GM21367 (cell line): ENCODE data around the gene LMO7.
"Not testable (repeated sequence)": the region's sequence is repeated elsewhere in the genome, so short reads cannot be mapped to it uniquely, and the experiment has no call there.

Source experiments
- ATAC-seq: cut with Tn5 transposase; IDR thresholded peaks from one replicate; pipeline ENCODE4 v1.9.1; 2021; ENCODE audit not compliant: unreplicated experiment

Gene LMO7

GRCh38 chr13:75695908-75696307 is 59.8 kb downstream of the LMO7 start:
- ATAC-seq: not testable (repeated sequence)

DNA sequence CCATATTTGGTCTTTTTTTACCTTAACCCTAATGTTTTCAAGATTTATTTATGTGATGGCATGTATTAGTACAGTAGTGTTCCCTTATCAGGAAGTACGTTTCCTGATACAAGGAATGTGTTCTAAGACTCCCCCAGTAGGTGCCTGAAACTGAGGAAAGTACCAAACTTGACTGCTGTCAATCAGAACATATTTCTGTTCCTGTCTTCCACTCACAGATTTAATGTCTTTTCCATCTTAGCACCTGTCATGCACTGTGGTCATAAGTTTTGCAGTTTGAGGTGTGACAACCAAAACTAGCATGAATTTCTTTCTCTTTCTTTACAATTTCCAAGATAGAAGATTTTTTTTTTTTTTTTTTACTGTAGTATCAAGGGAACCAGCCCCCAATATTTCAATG is 62.9 kb downstream of the LMO7 start:
- no peak for ATAC-seq

DNA sequence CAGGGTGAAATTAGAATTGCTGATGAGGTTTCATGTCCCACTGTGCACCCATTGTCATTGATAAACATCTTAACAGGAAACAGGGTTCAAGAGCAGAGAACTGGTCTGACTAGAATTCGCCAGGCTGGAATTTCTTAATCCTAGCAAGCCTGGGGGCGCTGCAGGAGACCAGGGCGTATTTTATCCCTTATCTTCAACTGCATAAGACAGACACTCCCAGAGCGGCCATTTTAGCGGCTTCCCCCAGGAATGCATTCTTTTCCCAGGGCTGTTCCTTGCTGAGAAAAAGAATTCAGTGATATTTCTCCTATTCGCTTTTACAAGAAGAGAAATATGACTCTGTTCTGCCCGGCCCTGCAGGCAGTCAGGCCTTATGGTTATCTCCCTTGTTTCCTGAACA is 63.6 kb downstream of the LMO7 start:
- not testable (repeated sequence) for ATAC-seq

DNA sequence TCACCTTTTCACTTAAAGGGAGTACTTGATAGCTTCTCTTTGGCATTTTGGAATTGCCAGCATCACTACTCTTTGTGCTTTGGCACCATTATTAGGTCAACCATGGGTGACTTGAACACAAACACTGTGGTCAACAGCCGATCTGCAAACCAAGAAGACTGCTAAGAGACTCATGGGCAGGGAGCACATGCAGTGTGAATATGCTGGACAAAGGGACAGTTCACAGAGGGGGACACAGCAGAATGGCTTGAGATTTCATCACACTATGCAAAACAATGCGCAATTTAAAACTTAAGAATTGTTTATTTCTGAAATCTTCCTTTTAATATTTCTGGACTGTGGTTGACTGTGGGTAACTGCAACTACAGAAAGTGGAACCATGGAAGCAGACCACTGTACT is 64.4 kb downstream of the LMO7 start:
- no peak for ATAC-seq

DNA sequence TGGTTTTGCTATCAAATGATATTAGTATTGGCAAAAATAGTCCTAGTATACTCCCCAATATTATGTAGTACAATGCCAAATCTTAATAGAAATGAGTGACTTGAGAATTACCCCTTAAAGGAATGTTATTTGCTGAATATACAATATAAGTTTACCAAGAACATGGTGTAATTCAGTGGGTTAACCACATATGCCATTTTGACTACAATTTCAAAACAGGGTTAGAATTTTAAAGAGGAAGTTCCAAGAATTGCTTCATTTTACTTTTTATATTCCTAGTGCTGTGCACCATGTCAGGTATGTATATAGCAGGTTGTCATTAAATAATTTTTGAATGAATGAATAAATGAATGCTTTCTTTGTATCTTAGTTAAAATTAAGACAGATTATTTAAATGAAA is 66.3 kb downstream of the LMO7 start:
- ATAC-seq: no peak

DNA sequence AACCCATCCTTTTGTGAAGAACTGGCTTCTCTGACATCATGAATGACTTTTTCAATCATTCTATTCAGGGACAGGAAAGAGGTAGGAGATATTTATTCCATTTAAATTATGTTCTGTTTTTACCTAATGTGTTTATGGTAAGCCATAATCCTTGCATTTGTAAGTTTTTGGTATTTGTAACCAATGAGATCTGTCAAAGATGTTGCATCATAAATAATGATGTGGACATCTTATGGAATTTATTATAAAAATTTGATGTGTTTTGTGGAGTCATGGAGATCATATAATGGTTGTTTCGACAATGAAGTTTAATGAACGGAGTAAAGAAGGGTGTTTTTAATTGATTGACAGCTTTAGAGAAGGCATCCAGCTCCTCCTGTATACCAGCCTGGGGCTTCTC is 67.6 kb downstream of the LMO7 start:
- ATAC-seq: no peak

DNA sequence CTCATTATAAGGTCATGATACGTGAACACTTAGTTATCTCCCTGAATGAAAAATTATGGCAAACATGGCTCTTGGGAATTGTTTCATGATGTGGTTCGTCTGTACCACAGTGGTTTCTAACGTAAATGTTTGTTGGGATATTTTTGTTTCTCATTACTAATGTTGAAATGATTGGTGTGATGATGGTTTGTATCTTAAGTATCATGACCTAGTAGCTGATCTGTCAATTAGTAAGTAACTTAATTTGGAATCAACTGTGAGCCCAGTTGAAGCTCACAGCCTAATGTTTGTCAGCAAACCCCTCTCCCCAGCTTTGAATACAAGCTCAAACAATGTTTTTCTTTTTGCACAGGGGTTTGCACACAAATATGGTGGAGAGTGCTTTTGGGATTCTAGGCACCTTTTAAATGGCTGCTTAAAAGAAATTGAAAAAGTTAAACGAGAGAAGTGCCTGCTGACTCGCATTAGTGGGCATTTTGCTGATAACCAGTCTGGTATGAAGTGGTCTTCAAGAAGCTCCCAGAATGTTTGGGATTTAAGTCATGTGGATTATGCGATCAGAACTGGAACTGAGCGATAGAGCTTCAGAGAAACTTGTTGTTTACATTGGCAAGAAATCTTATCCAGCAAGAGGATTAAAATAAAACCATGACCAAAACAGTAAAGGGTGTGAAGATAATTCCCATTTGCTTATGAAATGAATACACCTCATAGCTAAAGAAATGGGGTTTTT is 68.2 kb downstream of the LMO7 start:
- ATAC-seq: no peak

DNA sequence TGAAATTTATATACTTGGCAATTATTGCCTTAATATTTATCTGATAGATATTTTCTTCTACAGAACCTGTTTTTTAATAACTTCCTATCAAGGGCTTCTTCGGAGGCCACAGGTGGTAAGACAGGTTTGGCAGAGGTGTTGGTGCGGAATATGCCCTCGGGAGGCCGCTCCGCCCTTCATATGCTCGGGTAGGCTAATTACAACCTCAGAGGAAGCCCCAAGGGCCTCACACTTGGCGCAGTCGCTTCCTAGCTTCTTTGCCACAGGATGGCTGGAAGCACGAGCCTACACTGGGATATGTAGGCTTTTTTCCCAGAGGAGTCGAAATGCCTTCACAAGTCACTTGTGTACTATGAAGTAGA is 68.8 kb downstream of the LMO7 start:
- no peak for ATAC-seq

DNA sequence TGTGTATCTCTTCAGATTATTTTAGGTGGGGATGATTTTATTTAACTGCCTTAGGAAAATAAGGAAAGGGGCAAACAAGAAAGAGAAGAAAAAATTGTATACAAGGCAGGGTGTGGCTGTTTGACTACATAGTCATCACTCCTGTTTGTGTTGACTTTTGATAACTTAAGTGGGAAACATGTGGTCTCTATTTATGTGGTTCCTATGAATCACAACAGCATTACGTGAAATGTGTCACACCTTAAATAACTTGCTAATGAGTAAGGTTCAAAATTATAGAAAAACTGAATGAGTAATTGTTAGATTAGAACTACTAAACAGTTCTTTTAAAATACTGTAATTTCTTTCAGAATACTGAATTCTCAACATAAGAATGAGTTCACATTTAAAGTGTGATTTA is 69.3 kb downstream of the LMO7 start:
- ATAC-seq: no peak

GRCh38 chr13:75705908-75706307 is 69.8 kb downstream of the LMO7 start:
- no peak for ATAC-seq

- ATAC-seq: no peak
Measured at GRCh38 chr13:75713852-75714251, 77.7 kb downstream of the LMO7 start.

DNA sequence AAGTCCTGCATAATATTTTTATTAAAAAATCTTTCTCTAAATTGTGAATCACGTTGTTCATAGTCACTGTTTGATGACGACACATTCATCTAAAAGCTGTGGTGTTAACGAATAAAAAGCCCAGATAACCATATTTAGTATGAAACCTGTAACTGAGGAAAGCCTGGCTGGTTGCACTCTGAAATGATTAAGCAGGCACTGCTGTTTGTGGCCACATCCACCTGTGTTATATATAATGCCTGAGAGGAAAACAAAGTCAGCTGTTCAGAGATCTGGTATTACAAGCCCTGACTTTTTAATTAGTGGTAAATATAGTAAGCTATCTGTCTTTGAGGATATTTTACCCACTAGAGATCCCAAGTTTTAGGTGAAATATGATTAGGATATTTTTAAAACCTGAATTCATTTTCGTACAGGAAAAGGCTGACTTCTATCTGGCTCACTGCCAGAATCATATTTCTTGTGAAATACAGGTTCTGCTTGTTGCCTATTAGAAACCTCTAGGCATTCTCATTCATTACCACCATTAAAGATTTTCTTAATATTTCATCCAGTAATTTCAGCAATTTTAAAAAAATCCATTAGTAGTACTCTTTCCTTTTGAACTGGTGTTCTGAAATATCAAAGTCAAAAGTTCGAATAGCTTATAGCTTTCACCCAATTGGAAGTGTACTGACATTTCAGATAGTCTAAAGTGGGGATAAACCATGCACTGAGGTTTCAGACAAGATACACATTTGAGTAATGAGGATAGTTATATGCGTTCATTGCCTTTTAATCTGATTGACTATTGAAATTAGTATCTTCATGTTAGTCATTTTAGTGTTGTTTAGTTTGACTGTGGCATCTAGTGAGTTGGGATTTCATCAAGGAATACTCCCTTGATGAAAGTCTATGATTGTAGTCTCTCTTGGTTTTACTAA is 79.7 kb downstream of the LMO7 start:
- peak; percentile 98 for ATAC-seq

GRCh38 chr13:75717525-75717924 is 81.4 kb downstream of the LMO7 start:
- ATAC-seq: no peak

DNA sequence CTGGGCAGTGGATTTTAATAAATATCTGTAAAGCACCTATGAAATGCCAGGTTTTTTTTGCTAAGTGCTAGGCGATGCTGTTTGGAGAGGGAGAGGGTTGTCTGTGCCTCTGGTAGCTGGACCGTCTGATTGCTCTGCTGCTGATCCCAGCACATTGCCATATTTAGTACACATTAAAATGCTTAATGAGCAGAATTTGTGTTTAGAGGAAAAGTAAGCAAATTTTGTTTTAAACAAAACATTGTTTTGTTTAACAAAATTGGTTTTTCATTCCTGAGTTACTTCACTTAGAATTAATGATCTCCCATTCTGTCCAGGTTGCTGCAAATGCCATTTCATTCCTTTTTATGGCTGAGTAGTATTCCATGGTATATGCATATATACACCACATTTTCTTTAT is 85.2 kb downstream of the LMO7 start:
- no peak for ATAC-seq

GRCh38 chr13:75723901-75724300 is 87.8 kb downstream of the LMO7 start:
- no peak for ATAC-seq

DNA sequence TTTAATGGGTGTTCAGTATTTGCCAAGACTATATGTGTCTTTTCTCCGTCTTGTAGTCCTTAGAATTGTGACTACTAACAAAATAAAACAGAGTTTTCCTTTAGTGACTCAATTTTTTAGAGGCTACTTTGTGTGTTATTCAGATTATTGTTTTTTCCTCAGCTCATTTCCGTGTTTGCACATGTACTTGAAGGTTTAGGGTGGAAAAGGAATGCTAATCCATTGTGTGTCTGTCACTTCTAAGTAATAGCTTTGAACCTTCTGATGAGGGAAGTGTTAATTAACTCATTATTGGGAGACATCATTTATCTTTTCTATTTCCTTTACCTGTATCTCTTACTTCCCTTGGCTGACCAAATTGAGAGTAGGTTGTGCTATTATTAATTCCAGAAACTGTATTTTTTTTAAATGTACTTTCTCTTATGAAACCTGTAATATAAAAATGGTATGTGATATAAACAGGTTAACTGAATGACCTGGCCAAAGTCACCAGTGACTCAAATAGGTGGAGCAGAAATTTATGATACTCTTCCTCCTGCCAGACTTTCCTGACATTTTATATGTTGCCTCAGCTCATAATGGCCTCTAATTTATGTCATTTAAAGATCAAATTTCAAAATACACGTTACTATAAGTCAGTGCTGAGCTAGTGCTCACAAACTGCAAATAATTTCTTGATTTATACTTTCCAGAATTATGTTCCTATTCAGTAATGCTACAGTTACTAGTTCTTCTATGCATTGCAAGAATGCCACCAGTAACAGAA is 88.8 kb downstream of the LMO7 start:
- ATAC-seq: no peak

DNA sequence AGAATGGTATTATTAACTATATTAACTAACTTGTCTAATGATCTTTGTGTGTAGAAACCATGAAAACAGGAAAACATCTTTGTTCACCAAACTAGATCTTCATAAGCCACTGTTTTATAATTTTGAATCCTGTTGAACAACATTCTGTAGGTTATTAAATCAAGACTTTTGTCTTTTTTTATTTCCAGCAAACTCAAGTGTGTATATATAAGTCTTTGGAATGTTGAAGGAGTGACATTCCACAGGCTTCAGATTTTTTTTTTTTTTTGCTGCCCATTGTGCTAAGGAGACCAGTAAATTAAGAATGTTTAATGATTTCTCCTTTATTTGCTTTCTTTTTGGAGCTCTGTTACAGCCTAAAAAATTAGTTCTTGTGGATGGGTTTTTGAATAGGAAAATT is 89.6 kb downstream of the LMO7 start:
- no peak for ATAC-seq

- no peak for ATAC-seq
Measured at GRCh38 chr13:75726306-75726705, 90.2 kb downstream of the LMO7 start.

- ATAC-seq: not testable (repeated sequence)
Measured at GRCh38 chr13:75733113-75733512, 97.0 kb downstream of the LMO7 start.

- no peak for ATAC-seq
Measured at GRCh38 chr13:75736173-75736572, 100.0 kb downstream of the LMO7 start.

- ATAC-seq: no peak
Measured at GRCh38 chr13:75738841-75739240, 102.7 kb downstream of the LMO7 start.
